ENCODE measurements around the gene IMPACT.

GRCh38 chr18:24436939-24437338, 10.5 kb downstream of the IMPACT start:
- no peak for TF ChIP-seq MAX (IDR thresholded peaks at IDR 0.05)
- TF ChIP-seq CTCF (IDR thresholded peaks at IDR 0.05; ENCODE audit: low read depth, low read length, missing input control), result no peak
- no peak for TF ChIP-seq GABPA (IDR thresholded peaks at IDR 0.05 in 1 of 2, conservative IDR thresholded peaks at IDR 0.05 in 1 of 2)
- TF ChIP-seq EGR1 (IDR thresholded peaks at IDR 0.05; ENCODE audit: low read depth in 2 of 2), result no peak
- TF ChIP-seq SP1 (IDR thresholded peaks at IDR 0.05), result no peak
- no peak for TF ChIP-seq YY1 (IDR thresholded peaks at IDR 0.05)
- no peak for TF ChIP-seq TAF1 (conservative IDR thresholded peaks at IDR 0.05)
- no peak for TF ChIP-seq HNF4G (IDR thresholded peaks at IDR 0.05)
- no peak for TF ChIP-seq RXRA (IDR thresholded peaks at IDR 0.05)
- TF ChIP-seq ATF3 (IDR thresholded peaks at IDR 0.05), result no peak
- no peak for TF ChIP-seq REST (IDR thresholded peaks at IDR 0.05)
- no peak for TF ChIP-seq FOXA2 (IDR thresholded peaks at IDR 0.05)
- TF ChIP-seq JUND (IDR thresholded peaks at IDR 0.05), result no peak
- TF ChIP-seq RAD21 (IDR thresholded peaks at IDR 0.05), result no peak
